Endothelial cell of umbilical vein (primary cell): Measurements from ENCODE around the gene TMOD1.

ENCODE experiments used
- CTCF ChIP-seq, 2 donors: IDR thresholded peaks; 1 replicate in 1 of 2; 2 replicates in 1 of 2; pipeline ENCODE4 v1.5.1; 2011; ENCODE audit warnings: low read length in 2 of 2, mild to moderate bottlenecking in 2 of 2, moderate library complexity in 2 of 2, control low read depth in 1 of 2, inconsistent platforms in 1 of 2, low read depth in 1 of 2; ENCODE audit not compliant: insufficient read depth in 1 of 2; ENCODE audit errors: extremely low read depth in 1 of 2
- EZH2 ChIP-seq: IDR thresholded peaks from 2 replicates; pipeline ENCODE4 v1.6.1; 2012; ENCODE audit warnings: borderline replicate concordance, low read depth, mild to moderate bottlenecking, moderate library complexity, low read length, inconsistent platforms; ENCODE audit not compliant: severe bottlenecking
- POLR2AphosphoS5 ChIP-seq: IDR thresholded peaks from 2 replicates; pipeline ENCODE4 v1.6.1; 2012; ENCODE audit warnings: low read depth, mild to moderate bottlenecking, control low read depth, low read length, moderate library complexity; ENCODE audit not compliant: insufficient read depth

GRCh38 chr9:97507428-97507984 is 6.0 kb downstream of the TMOD1 start:
- TF ChIP-seq CTCF (IDR thresholded peaks at IDR 0.05; ENCODE audit: extremely low read depth in 1 of 2, insufficient read depth in 1 of 2, low read depth in 1 of 2, low read length in 2 of 2) (no peak), POLR2AphosphoS5 (no peak), EZH2 (no peak)
